Epithelial cell of esophagus (primary cell): ENCODE results near the gene LPIN3.

Experiments used
- DNase-seq: peaks from one replicate; pipeline ENCODE4 v3.0.0; 2010; ENCODE audit warnings: low read depth
- H3K4me3 ChIP-seq: 2 replicates; pipeline ENCODE4 v1.5.1; 2011; ENCODE audit warnings: mild to moderate bottlenecking, low read length, control low read depth
- TF ChIP-seq, protein P1 (sequence below): IDR thresholded peaks from 2 replicates; pipeline ENCODE4 v1.5.1; 2011; ENCODE audit warnings: low read depth, mild to moderate bottlenecking, low read length, control low read depth, inconsistent platforms; ENCODE audit not compliant: insufficient read depth; ENCODE audit errors: missing control alignments

Gene LPIN3

DNA sequence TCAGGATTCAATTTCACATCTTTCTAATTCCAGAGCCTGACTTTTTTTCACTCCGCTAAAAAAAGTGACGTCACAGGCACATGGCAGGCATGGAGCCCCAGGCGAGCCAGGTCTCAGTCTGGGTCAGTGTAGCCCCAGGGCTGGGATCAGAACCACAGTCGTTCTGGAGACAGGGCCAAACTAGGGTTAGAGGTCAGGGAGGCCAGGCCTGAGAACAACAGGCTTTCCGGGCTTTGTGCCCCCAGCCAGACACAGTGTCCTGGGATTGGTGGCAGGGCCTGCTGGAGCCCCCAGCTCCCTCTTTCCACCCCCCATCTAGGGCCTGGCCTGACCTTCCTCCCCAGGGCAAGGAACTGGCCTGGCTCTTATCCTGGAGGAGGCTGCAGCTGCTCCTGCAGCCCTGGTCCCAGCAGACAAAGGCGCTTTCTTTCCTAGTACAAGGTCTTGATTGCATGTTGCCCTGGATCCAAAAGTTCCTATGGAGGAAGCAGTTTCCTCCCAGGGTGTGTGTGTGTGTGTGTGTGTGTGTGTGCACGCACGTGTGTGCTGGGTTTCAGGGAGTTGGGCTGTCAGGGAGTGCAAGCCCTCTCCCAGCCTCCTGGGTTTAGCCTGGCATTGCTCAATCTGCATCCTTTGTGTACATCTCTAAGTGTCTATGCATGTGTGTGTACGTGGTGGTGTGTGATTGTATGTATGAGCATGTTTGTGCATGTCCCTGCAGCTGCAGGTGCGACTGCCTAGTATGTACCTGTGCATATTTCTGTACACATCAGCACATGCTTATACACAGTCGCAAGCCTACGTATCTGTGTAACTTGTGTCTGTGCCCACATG is 52.5 kb downstream of the LPIN3 start:
- TF ChIP-seq, protein P1, sequence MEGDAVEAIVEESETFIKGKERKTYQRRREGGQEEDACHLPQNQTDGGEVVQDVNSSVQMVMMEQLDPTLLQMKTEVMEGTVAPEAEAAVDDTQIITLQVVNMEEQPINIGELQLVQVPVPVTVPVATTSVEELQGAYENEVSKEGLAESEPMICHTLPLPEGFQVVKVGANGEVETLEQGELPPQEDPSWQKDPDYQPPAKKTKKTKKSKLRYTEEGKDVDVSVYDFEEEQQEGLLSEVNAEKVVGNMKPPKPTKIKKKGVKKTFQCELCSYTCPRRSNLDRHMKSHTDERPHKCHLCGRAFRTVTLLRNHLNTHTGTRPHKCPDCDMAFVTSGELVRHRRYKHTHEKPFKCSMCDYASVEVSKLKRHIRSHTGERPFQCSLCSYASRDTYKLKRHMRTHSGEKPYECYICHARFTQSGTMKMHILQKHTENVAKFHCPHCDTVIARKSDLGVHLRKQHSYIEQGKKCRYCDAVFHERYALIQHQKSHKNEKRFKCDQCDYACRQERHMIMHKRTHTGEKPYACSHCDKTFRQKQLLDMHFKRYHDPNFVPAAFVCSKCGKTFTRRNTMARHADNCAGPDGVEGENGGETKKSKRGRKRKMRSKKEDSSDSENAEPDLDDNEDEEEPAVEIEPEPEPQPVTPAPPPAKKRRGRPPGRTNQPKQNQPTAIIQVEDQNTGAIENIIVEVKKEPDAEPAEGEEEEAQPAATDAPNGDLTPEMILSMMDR = no peak

DNA sequence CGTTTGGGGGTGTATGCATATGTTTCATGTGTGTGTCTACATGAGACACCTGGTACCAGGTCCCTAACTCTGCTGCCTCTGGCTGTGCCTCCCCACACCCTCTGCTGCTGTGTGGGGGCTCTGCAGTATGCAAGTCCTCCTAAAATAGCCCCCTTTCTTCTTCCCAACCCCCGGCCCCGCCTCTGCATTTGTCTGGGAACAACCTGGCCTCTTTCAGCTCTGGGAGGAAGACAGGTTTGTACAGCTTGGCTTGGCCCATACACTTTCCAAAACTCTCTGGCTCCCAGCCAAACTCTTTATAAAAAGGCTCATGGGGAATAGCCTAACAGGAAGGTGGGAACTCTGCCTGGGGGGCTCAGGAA is 53.1 kb downstream of the LPIN3 start:
- TF ChIP-seq, protein P1 = no peak

More for the DNA sequence above, 52.5 kb downstream of the LPIN3 start:
- DNase-seq = peak; percentile 59
- H3K4me3 ChIP-seq = no peak overlapping the region

DNA sequence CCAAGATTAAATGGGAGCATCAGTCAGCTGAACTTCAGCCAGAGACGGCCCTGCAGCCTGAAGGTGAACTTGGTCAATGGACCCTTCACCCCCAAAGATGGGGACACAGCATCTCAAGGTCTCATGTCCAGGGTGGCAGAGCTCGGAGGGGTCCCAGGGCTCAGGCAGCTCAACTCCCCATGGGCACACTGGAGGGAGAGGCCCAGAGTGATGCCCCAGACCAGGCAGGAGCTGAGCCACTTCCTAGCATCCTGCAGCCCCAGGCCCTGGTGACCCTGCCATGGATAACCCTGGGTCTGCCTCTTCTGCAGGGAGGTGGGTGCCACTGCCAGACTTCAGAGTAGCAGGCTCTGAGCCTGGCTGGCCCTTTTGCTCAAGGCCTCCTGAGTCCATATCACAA is 53.5 kb downstream of the LPIN3 start:
- DNase-seq = no peak
- TF ChIP-seq, protein P1 = no peak
- no peak overlapping the region for H3K4me3 ChIP-seq

More for the DNA sequence above, 53.1 kb downstream of the LPIN3 start:
- no peak overlapping the region for H3K4me3 ChIP-seq
- DNase-seq = peak; percentile 10

DNA sequence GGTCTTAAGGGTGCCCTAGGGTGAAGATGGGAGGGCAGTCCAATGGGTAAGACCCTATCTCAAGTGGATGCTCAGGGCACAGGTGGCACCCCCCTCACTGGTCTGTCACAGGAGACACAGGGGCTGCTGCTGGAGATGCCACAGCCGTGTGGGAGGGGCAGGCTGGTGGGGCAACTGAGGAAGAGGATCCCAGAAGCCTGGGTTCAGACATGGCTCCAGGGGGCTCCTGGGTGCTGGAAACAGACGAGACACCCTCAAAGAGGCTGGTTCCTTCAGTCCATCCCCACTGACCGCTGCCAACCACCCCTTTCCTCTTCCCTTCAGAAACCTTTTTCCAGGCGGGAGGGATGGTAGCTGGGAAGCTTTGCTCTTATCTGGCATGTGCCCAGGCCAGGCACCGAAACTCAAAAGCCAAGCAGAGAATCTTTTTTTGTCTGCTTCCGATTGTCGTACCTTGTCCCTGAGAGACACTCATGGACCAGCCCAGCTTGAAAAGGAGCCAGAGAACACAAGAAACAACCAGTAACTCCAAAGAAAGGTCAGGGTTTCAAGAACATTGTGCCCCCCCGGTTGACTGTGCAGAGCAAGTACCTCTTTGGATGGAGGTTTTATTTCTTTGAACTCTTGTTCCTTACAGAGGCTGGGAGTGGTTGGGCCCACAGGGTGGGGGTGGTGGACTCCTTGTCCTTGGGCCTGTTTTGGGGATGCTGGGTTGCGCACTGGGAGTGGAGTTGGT is 54.5 kb downstream of the LPIN3 start:
- TF ChIP-seq, protein P1 = no peak
- no peak overlapping the region for H3K4me3 ChIP-seq
- no peak for DNase-seq

DNA sequence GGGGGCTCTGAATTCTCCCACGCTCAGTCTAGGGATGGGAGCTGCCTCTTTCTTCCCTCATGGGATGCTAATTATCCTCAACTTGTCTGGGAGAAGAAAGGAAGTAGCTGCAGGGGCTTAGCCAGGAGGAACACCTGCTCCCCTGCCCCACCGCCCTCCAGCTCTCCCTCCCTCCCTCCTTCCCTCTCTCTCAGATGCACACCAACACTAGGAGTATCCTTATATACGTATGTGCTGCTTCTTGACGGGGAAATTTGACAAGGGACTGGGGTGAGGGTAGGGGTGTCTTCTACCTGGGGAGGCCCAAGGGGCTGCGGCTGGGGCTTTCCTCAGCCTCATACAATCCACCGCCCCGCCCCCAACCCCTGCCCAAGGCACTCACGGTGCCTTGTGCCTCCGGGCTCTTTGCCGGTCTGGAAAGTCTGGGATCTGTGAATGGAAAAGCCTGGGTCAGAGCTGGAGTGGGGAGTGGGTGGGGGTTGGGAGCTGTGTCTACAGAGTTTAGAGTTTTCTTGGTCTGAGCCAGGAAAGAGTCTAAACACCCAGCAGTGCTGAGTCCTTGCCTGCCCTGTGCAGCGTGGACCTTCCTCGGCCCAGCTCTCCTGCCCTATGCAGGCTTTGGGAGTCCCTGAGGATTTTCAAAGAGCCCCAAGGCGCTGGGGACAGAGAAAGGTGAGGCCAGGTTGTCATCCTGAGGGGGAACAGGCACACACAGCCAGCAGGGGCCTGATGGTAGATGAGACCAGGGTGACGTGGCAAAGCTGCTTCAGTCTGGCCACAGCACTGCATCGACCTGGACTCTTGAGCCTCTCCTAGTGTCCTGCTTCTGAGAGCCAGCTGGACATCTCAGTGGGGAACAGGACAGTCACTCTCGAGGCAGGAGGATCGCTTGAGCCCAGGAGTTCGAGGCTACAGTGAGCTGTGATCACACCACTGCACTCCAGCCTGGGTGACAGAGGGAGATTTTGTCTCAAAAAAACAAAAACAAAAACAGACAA is 55.3 kb downstream of the LPIN3 start:
- DNase-seq = no peak

DNA sequence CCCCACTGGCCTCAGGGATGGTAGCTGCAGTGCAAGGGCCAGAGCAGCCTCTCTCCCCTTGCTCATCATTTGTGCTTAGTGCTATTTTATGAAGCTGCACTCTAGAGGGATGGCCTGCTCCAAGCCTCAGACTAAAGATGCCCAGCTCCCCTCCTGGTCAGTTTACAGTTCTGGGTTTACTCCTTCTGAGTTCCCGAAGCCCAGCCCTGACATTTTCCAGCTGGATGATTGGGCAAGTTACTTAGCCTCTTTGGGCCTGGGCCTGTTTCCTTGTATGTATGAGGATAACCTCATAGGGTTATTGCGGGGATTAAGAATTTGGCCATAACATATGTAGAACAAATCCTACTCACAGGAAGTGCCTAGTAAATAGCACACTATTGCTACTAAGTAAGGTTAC is 57.8 kb downstream of the LPIN3 start:
- TF ChIP-seq, protein P1 = no peak
- H3K4me3 ChIP-seq = no peak overlapping the region
- no peak for DNase-seq

More for the DNA sequence above, 55.3 kb downstream of the LPIN3 start:
- no peak overlapping the region for H3K4me3 ChIP-seq
- TF ChIP-seq, protein P1 = no peak
